DOHH2 (cell line): ENCODE measurements around the gene ETS1.

Source experiments
- H3F3A ChIP-seq: fragments of 200-600 bp; sonication (generic), shearing (Covaris generic); 2 replicates; pipeline ENCODE4 v1.6.0; 2016; ENCODE audit warnings: antibody characterized with exemption, mild to moderate bottlenecking; ENCODE audit not compliant: control insufficient read depth, insufficient read depth
- H3K27ac ChIP-seq: fragments of 200-600 bp; sonication (generic); 2 replicates; pipeline ENCODE4 v1.5.1; 2014; ENCODE audit warnings: low read depth, mild to moderate bottlenecking, low read length, moderate library complexity
- H3K27me3 ChIP-seq: fragments of 200-600 bp; sonication (generic); 2 replicates; pipeline ENCODE4 v1.6.1; 2014; ENCODE audit warnings: mild to moderate bottlenecking, low read length, mixed read lengths; ENCODE audit not compliant: control insufficient read depth
- H3K36me3 ChIP-seq: fragments of 200-600 bp; sonication (generic); 2 replicates; pipeline ENCODE4 v1.6.1; 2014; ENCODE audit warnings: mild to moderate bottlenecking, low read length, moderate library complexity, mixed read lengths; ENCODE audit not compliant: control insufficient read depth
- H3K4me1 ChIP-seq: fragments of 200-600 bp; sonication (generic); 2 replicates; pipeline ENCODE4 v1.6.1; 2014; ENCODE audit warnings: mild to moderate bottlenecking, low read length, mixed read lengths; ENCODE audit not compliant: control insufficient read depth
- H3K4me2 ChIP-seq: fragments of 200-600 bp; sonication (generic); 2 replicates; pipeline ENCODE4 v1.6.0; 2014; ENCODE audit warnings: mild to moderate bottlenecking, low read length, moderate library complexity
- H3K4me3 ChIP-seq: fragments of 200-600 bp; sonication (generic); 2 replicates; pipeline ENCODE4 v1.5.1; 2014; ENCODE audit warnings: mild to moderate bottlenecking, low read length, mixed read lengths
- H3K79me2 ChIP-seq: fragments of 200-600 bp; sonication (generic); 2 replicates; pipeline ENCODE4 v1.6.1; 2014; ENCODE audit warnings: mild to moderate bottlenecking, low read length, mixed read lengths; ENCODE audit not compliant: control insufficient read depth
- H3K9me2 ChIP-seq: fragments of 200-600 bp; sonication (generic); replicated peaks from 2 replicates; pipeline ENCODE4 v1.6.1; 2014; ENCODE audit warnings: mild to moderate bottlenecking, low read length, mixed read lengths; ENCODE audit not compliant: control insufficient read depth
- H3K9me3 ChIP-seq: fragments of 200-600 bp; sonication (generic); 2 replicates; pipeline ENCODE4 v1.6.1; 2014; ENCODE audit warnings: antibody characterized with exemption, low read length, mixed read lengths; ENCODE audit not compliant: control insufficient read depth, insufficient read depth
- H4K20me1 ChIP-seq: fragments of 200-600 bp; sonication (generic); 2 replicates; pipeline ENCODE4 v1.6.0; 2014; ENCODE audit warnings: low read depth, mild to moderate bottlenecking, antibody characterized with exemption, low read length, moderate library complexity; ENCODE audit not compliant: control insufficient read depth, insufficient read depth
- CTCF ChIP-seq: fragments of 200-600 bp; sonication (generic); IDR thresholded peaks from one replicate; pipeline ENCODE4 v1.5.1; 2014; ENCODE audit warnings: antibody characterized with exemption, mild to moderate bottlenecking, low read depth, low read length; ENCODE audit not compliant: poor library complexity, severe bottlenecking
- EZH2phosphoT487 ChIP-seq: fragments of 200-600 bp; sonication (generic); IDR thresholded peaks from 2 replicates; pipeline ENCODE4 v1.6.1; 2017; ENCODE audit warnings: borderline replicate concordance, mild to moderate bottlenecking, antibody characterized with exemption, low read length, moderate library complexity, mixed read lengths

ETS1 gene

GRCh38 chr11:128524172-128524571 is 63.2 kb downstream of the ETS1 start:
- no peak overlapping the region; the same call in 1 of the 2 replicates for H3K27ac ChIP-seq

GRCh38 chr11:128523641-128524040 is 63.7 kb downstream of the ETS1 start:
- H3K9me3 ChIP-seq, result no peaks in the 10 kb centered on the region
- H3F3A ChIP-seq, result peaks cover 2% of the 10 kb centered on the region; the same call in 1 of the 2 replicates
- peak overlapping the region; percentile 82 for H3K27ac ChIP-seq
- TF ChIP-seq CTCF (no peak), EZH2phosphoT487 (no peak)
- no peaks in the 10 kb centered on the region for H3K9me2 ChIP-seq
- peak overlapping the region; percentile 73 for H3K4me3 ChIP-seq
- no peaks in the 10 kb centered on the region for H3K27me3 ChIP-seq
- H3K36me3 ChIP-seq, result peaks cover 34% of the 10 kb centered on the region
- H3K4me1 ChIP-seq, result peaks cover 68% of the 10 kb centered on the region
- peaks cover 47% of the 10 kb centered on the region for H3K79me2 ChIP-seq
- peaks cover 11% of the 10 kb centered on the region; the same call in 1 of the 2 replicates for H4K20me1 ChIP-seq
- H3K4me2 ChIP-seq, result peak overlapping the region; percentile 91

More at GRCh38 chr11:128524172-128524571, 63.2 kb downstream of the ETS1 start:
- Histone ChIP-seq H3K4me3 (no peak overlapping the region), H3K9me3 (no peaks in the 10 kb centered on the region), H3F3A (peaks cover 2% of the 10 kb centered on the region; the same call in 1 of the 2 replicates), H3K9me2 (no peaks in the 10 kb centered on the region), H3K4me2 (peak overlapping the region; percentile 91; the same call in 1 of the 2 replicates), H4K20me1 (peaks cover 7% of the 10 kb centered on the region; the same call in 1 of the 2 replicates), H3K36me3 (peaks cover 29% of the 10 kb centered on the region), H3K79me2 (peaks cover 42% of the 10 kb centered on the region), H3K4me1 (peaks cover 68% of the 10 kb centered on the region), H3K27me3 (no peaks in the 10 kb centered on the region)
- no peak for TF ChIP-seq CTCF
- no peak for TF ChIP-seq EZH2phosphoT487

GRCh38 chr11:128522943-128523518 is 64.3 kb downstream of the ETS1 start:
- H3K27ac ChIP-seq, result peak overlapping the region; percentile 82
- H3K4me2 ChIP-seq, result peak overlapping the region; percentile 91
- peaks cover 17% of the 10 kb centered on the region; the same call in 1 of the 2 replicates for H4K20me1 ChIP-seq
- H3K9me3 ChIP-seq, result no peaks in the 10 kb centered on the region
- H3K4me1 ChIP-seq, result peaks cover 68% of the 10 kb centered on the region
- H3K27me3 ChIP-seq, result no peaks in the 10 kb centered on the region
- H3K36me3 ChIP-seq, result peaks cover 40% of the 10 kb centered on the region
- peaks cover 2% of the 10 kb centered on the region; the same call in 1 of the 2 replicates for H3F3A ChIP-seq
- H3K4me3 ChIP-seq, result peak overlapping the region; percentile 73
- H3K9me2 ChIP-seq, result no peaks in the 10 kb centered on the region
- peaks cover 53% of the 10 kb centered on the region for H3K79me2 ChIP-seq
- TF ChIP-seq CTCF, result no peak
- TF ChIP-seq EZH2phosphoT487, result no peak
